K562 (cell line): Measurements from ENCODE around the gene SLC39A11. TPM values are rescaled to one million over a fixed set of nuclear protein-coding genes. Genes with fewer than 3 reads are reported as not detected.

ENCODE experiments used
- ATAC-seq: fragments of 200-7000 bp; cut with Tn5 transposase; 3 replicates; pipeline ENCODE4 v1.9.1; 2020; ENCODE audit warnings: moderate library complexity
- BruUV-seq: library from RNA; stranded (reverse); fragments of 400-500 nt; replicated peaks from 2 replicates; lab custom pipeline; 2021; lab: Mats Ljungman, UMichigan
- CTCF ChIA-PET: fragments of 300-600 bp; formaldehyde crosslinking; extraction: SDS; loops from one replicate; lab custom pipeline; 2021; ENCODE audit warnings: low intra/inter-chr PET ratio; lab: Yijun Ruan, JAX
- POLR2A ChIA-PET: fragments of 300-600, 350-650 bp; sonication (Branson Sonifier 250); formaldehyde crosslinking; extraction: SDS; loops from one replicate; lab custom pipeline; 2021; ENCODE audit warnings: antibody characterized with exemption, inconsistent platforms; lab: Yijun Ruan, JAX
- DNase-seq, 4 experiments: peaks; one replicate each; pipeline versions ENCODE4 v3.0.0 to v3.0.0-alpha.2; 2011 to 2018; ENCODE audit warnings: low spot score in 3 of 4, mixed read lengths in 3 of 4; ENCODE audit errors: extremely low read depth in 1 of 4
- FAIRE-seq: peaks from 2 replicates; lab custom pipeline; 2011; peaks lifted over from hg19 to GRCh38; lab: Jason Lieb, UNC
- H2AFZ ChIP-seq: 2 replicates; pipeline ENCODE4 v1.6.0; 2011; ENCODE audit warnings: low read depth, low read length, control low read depth, inconsistent platforms
- H3K27ac ChIP-seq: fragments of 200-600 bp; 3 replicates; pipeline ENCODE4 v1.8.0; 2011; ENCODE audit warnings: low read depth, mild to moderate bottlenecking, control low read depth, inconsistent platforms, low read length, moderate library complexity, mixed read lengths; ENCODE audit errors: extremely low read depth
- H3K27me3 ChIP-seq, 2 experiments: fragments of 300-600 bp in 1 of 2; 2 replicates in 1 of 2; 3 replicates in 1 of 2; pipeline versions ENCODE4 v1.6.0 to v1.8.0; 2011; ENCODE audit warnings: inconsistent platforms in 2 of 2, low read length in 2 of 2, mild to moderate bottlenecking in 1 of 2, mixed read lengths in 1 of 2, moderate library complexity in 1 of 2; ENCODE audit not compliant: control insufficient read depth in 2 of 2, insufficient read depth in 2 of 2
- H3K36me3 ChIP-seq: fragments of 300-600 bp; 3 replicates; pipeline ENCODE4 v1.8.0; 2011; ENCODE audit warnings: mild to moderate bottlenecking, low read length, inconsistent platforms; ENCODE audit not compliant: control insufficient read depth, insufficient read depth
- H3K4me1 ChIP-seq, 2 experiments: fragments of 200-600 bp in 1 of 2; replicated peaks in 1 of 2; 2 replicates in 1 of 2; 3 replicates in 1 of 2; pipeline versions ENCODE4 v1.5.1 to v1.8.0; 2011; ENCODE audit warnings: inconsistent platforms in 2 of 2, low read length in 2 of 2, mild to moderate bottlenecking in 1 of 2, mixed read lengths in 1 of 2, moderate library complexity in 1 of 2; ENCODE audit not compliant: control insufficient read depth in 2 of 2, insufficient read depth in 2 of 2
- H3K4me2 ChIP-seq: 2 replicates; pipeline ENCODE4 v1.6.1; 2011; ENCODE audit warnings: low read length, control low read depth, inconsistent platforms, mixed read lengths; ENCODE audit not compliant: insufficient read depth
- H3K4me3 ChIP-seq: fragments of 200-600 bp; sonication (generic), shearing (Covaris generic); 2 replicates; pipeline ENCODE4 v1.5.1; 2016; ENCODE audit warnings: control low read depth, inconsistent platforms
- H3K79me2 ChIP-seq: fragments of 200-600 bp; 3 replicates; pipeline ENCODE4 v1.8.0; 2011; ENCODE audit warnings: low read length, inconsistent platforms; ENCODE audit not compliant: control insufficient read depth, insufficient read depth
- H3K9ac ChIP-seq, 2 experiments: 2 replicates each; pipeline versions ENCODE4 v1.6.0 to v1.6.1; 2011; ENCODE audit warnings: low read depth in 2 of 2, low read length in 2 of 2, control low read depth in 1 of 2, inconsistent platforms in 1 of 2, mild to moderate bottlenecking in 1 of 2, mixed read lengths in 1 of 2; ENCODE audit not compliant: insufficient read depth in 1 of 2
- H3K9me1 ChIP-seq: one replicate; pipeline ENCODE4 v1.6.0; 2011; ENCODE audit warnings: inconsistent platforms, mild to moderate bottlenecking, low read length, moderate library complexity; ENCODE audit not compliant: control insufficient read depth, insufficient read depth
- H3K9me3 ChIP-seq: replicated peaks from 2 replicates; pipeline ENCODE4 v1.5.1; 2011; ENCODE audit warnings: low read depth, low read length, inconsistent platforms; ENCODE audit not compliant: control insufficient read depth, insufficient read depth
- H4K20me1 ChIP-seq: replicated peaks from 2 replicates; pipeline ENCODE4 v1.6.1; 2011; ENCODE audit warnings: low read length, inconsistent platforms, mixed read lengths; ENCODE audit not compliant: control insufficient read depth, insufficient read depth
- ETV5 ChIP-seq: sonication (generic); formaldehyde crosslinking; IDR thresholded peaks from 2 replicates; pipeline ENCODE4 v1.4.0; 2020; ENCODE audit warnings: low read depth, mild to moderate bottlenecking, missing genetic modification reagents
- HMG20A ChIP-seq: fragments of 450-650 bp; formaldehyde crosslinking; conservative IDR thresholded peaks from 2 replicates; pipeline ENCODE4 v1.4.0; 2020; ENCODE audit warnings: mild to moderate bottlenecking, mixed read lengths
- MEF2A ChIP-seq: IDR thresholded peaks from 2 replicates; pipeline ENCODE4 v1.6.1; 2011; ENCODE audit warnings: low read depth, mild to moderate bottlenecking, low read length, moderate library complexity; ENCODE audit not compliant: control insufficient read depth
- SIN3A ChIP-seq, 2 experiments: fragments of 150-350 bp in 1 of 2; IDR thresholded peaks; 2 replicates each; pipeline ENCODE4 v1.6.1; 2011 to 2016; ENCODE audit warnings: borderline replicate concordance in 2 of 2, low read depth in 2 of 2, low read length in 2 of 2, mild to moderate bottlenecking in 2 of 2, moderate library complexity in 2 of 2; ENCODE audit not compliant: control insufficient read depth in 1 of 2
- SRF ChIP-seq, 2 experiments: fragments of 250-450, 450-650 bp in 1 of 2; sonication (Bioruptor Pico) in 1 of 2; sonication (generic) in 1 of 2; formaldehyde crosslinking; IDR thresholded peaks; 2 replicates each; pipeline versions ENCODE4 v1.5.0 to v1.5.1; 2020 to 2022; ENCODE audit warnings: mild to moderate bottlenecking in 1 of 2, missing genetic modification reagents in 1 of 2
- TAF7 ChIP-seq: fragments of 450-650 bp; IDR thresholded peaks from 2 replicates; pipeline ENCODE4 v1.6.1; 2016; ENCODE audit warnings: missing genetic modification characterization, missing compliant biosample characterization
- ZNF436 ChIP-seq: fragments of 250-450, 450-650 bp; sonication (Bioruptor Pico); formaldehyde crosslinking; IDR thresholded peaks from 2 replicates; pipeline ENCODE4 v1.7.0; 2020; ENCODE audit warnings: mild to moderate bottlenecking
- ZNF444 ChIP-seq: fragments of 250-450 bp; sonication (Bioruptor Pico); IDR thresholded peaks from 2 replicates; pipeline ENCODE4 v1.4.0; 2020; ENCODE audit warnings: mild to moderate bottlenecking, moderate library complexity
- ZNF518B ChIP-seq: fragments of 250-450 bp; sonication (Bioruptor Pico); IDR thresholded peaks from 2 replicates; pipeline ENCODE4 v1.5.0; 2021; ENCODE audit warnings: mild to moderate bottlenecking, moderate library complexity
- WGBS: fragments of 100-300 bp; shearing (Covaris generic); methylation state at CpG from one replicate; pipeline ENCODE4 v1.1.6; 2016; ENCODE audit warnings: low coverage, mixed read lengths; ENCODE audit not compliant: insufficient coverage; ENCODE audit errors: missing lambda C conversion rate; 5-methylcytosine and 5-hydroxymethylcytosine counted together
- in situ Hi-C: fragments of 300-500 bp; cut with MboI; formaldehyde crosslinking; loops from 4 replicates; pipeline ENCODE4 v1.15.0; 2018; ENCODE audit warnings: inconsistent platforms, mixed read lengths
- intact Hi-C: fragments of 100-400 bp; cut with micrococcal nuclease; formaldehyde crosslinking; loops from 2 replicates; pipeline ENCODE4 v1.14.2; 2022
- polyA plus RNA-seq, 8 experiments: library from polyadenylated mRNA; depleted of rRNA in 4 of 8; stranded (reverse) in 5 of 8; unstranded in 3 of 8; fragments of >200 nt; fragmentation: Nextera tagmentation in 2 of 8; fragmentation: Illumina TruSeq in 1 of 8; extraction: Ambion mirVana in 2 of 8; extraction: Trizol in 1 of 8; gene quantifications; 2 replicates each; pipeline versions ENCODE4 v1.2.1 to v1.2.3, GENCODE V29; 2011 to 2014; ENCODE audit warnings: inconsistent platforms in 1 of 8, missing spikeins in 1 of 8
- total RNA-seq, 7 experiments: library from RNA; depleted of rRNA in 6 of 7; stranded (reverse); fragments of >200 nt in 6 of 7; fragmentation: Illumina TruSeq in 2 of 7; extraction: Trizol in 2 of 7; gene quantifications; 2 replicates each; pipeline versions ENCODE4 v1.2.1 to v1.2.3, GENCODE V29; 2011 to 2021; ENCODE audit warnings: low replicate concordance in 1 of 7
- TF ChIP-seq, protein P1 (sequence below): sonication (generic); formaldehyde crosslinking; IDR thresholded peaks from 2 replicates; pipeline ENCODE4 v1.8.0; 2023; ENCODE audit warnings: missing genetic modification reagents, mild to moderate bottlenecking, borderline replicate concordance

SLC39A11 gene
- total and polyA plus RNA-seq, 9 of the 15 experiments (the other 6 are each of a cell fraction or from before 2014, with no cell fraction given), result 10.5 to 26.4 (median 13.4) TPM

DNA sequence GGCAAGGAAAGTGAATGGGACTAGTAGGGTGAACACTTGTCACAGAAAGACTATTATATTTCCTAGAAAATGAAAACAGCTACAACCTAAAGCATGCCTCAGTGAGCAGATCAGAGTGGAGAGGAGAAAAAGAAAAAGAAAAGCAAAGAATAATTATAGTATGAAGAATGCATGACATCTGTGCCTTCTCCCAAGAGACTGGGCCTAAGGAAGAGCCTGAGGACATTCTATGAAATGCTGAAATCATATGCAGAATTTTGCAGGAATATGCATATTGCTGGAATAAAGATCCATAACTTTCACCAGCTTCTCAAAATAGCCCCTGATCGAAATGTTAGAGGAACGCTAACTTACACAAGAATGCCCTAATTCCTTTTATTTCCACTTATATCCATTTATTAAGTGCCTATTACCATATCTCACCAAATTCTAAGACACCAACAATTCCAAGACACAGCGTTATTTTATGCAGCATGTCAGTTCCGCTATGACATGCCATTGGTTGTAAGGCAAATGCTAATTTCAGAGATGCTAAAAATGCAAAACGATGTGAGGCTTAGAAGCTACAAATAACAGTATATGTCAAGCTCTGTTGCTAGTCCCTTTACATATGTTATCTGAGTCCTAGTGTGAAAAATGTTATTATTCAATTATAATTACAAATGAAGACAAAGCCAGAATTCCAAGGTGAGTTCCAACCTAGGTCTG lies 171.0 kb downstream of the SLC39A11 start:
- no peak overlapping the region for H3K4me2 ChIP-seq
- H2AFZ ChIP-seq, result no peak overlapping the region
- no peak overlapping the region for H3K9ac ChIP-seq
- H3K4me1 ChIP-seq, result no peaks in the 10 kb centered on the region
- intact Hi-C loops (no loop called here), in situ Hi-C loops (no loop called here)
- no peak for FAIRE-seq
- no peaks in the 10 kb centered on the region for H3K9me1 ChIP-seq
- H3K4me3 ChIP-seq, result no peak overlapping the region
- H3K79me2 ChIP-seq, result no peaks in the 10 kb centered on the region
- ChIA-PET CTCF (no interaction called here), POLR2A (interaction anchor here (1.5 kb wide), 1 partner anchor 10 kb away, joined by 4 read pairs; no protein-coding TSS in a partner anchor)
- 62% methylated on average over 5 of the region's 5 CpGs for WGBS
- H3K27me3 ChIP-seq, result no peaks in the 10 kb centered on the region
- DNase-seq, result no peak
- no peaks in the 10 kb centered on the region for H3K36me3 ChIP-seq
- TF ChIP-seq ZNF436 (CRISPR knock-in tag), result no peak
- no peak for TF ChIP-seq ZNF518B (CRISPR knock-in tag)
- TF ChIP-seq ZNF444 (CRISPR knock-in tag), result no peak
- TF ChIP-seq MEF2A, result no peak
- no peak for TF ChIP-seq HMG20A
- TF ChIP-seq SIN3A (IDR thresholded peaks at IDR 0.05; ENCODE audit: borderline replicate concordance in 2 of 2, control insufficient read depth in 1 of 2, low read depth in 2 of 2, low read length in 2 of 2), result no peak
- TF ChIP-seq TAF7 (tag), result no peak
- TF ChIP-seq SRF (CRISPR knock-in tag; IDR thresholded peaks at IDR 0.05), result no peak
- TF ChIP-seq, protein P1, sequence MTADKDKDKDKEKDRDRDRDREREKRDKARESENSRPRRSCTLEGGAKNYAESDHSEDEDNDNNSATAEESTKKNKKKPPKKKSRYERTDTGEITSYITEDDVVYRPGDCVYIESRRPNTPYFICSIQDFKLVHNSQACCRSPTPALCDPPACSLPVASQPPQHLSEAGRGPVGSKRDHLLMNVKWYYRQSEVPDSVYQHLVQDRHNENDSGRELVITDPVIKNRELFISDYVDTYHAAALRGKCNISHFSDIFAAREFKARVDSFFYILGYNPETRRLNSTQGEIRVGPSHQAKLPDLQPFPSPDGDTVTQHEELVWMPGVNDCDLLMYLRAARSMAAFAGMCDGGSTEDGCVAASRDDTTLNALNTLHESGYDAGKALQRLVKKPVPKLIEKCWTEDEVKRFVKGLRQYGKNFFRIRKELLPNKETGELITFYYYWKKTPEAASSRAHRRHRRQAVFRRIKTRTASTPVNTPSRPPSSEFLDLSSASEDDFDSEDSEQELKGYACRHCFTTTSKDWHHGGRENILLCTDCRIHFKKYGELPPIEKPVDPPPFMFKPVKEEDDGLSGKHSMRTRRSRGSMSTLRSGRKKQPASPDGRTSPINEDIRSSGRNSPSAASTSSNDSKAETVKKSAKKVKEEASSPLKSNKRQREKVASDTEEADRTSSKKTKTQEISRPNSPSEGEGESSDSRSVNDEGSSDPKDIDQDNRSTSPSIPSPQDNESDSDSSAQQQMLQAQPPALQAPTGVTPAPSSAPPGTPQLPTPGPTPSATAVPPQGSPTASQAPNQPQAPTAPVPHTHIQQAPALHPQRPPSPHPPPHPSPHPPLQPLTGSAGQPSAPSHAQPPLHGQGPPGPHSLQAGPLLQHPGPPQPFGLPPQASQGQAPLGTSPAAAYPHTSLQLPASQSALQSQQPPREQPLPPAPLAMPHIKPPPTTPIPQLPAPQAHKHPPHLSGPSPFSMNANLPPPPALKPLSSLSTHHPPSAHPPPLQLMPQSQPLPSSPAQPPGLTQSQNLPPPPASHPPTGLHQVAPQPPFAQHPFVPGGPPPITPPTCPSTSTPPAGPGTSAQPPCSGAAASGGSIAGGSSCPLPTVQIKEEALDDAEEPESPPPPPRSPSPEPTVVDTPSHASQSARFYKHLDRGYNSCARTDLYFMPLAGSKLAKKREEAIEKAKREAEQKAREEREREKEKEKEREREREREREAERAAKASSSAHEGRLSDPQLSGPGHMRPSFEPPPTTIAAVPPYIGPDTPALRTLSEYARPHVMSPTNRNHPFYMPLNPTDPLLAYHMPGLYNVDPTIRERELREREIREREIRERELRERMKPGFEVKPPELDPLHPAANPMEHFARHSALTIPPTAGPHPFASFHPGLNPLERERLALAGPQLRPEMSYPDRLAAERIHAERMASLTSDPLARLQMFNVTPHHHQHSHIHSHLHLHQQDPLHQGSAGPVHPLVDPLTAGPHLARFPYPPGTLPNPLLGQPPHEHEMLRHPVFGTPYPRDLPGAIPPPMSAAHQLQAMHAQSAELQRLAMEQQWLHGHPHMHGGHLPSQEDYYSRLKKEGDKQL, result no peak
- no peak for TF ChIP-seq ETV5 (CRISPR knock-in tag)
- no TSS peak for BruUV-seq
- no peak overlapping the region for H3K27ac ChIP-seq
- no peaks in the 10 kb centered on the region for H4K20me1 ChIP-seq
- ATAC-seq, result no peak
- no peaks in the 10 kb centered on the region for H3K9me3 ChIP-seq
